Subcutaneous abdominal adipose tissue (tissue), 5 donors: ENCODE results near the gene ZC3H18.

ENCODE experiments used
- H3K27ac ChIP-seq: one replicate; pipeline ENCODE4 v1.7.0; 2013; ENCODE audit warnings: low read depth, mild to moderate bottlenecking, inconsistent platforms, low read length, moderate library complexity
- H3K27me3 ChIP-seq, 5 donors: one replicate each; pipeline ENCODE4 v1.7.0; 2013; ENCODE audit warnings: low read length in 5 of 5, inconsistent platforms in 1 of 5; ENCODE audit not compliant: control insufficient read depth in 5 of 5, insufficient read depth in 4 of 5
- H3K36me3 ChIP-seq, 5 donors: one replicate each; pipeline ENCODE4 v1.7.0; 2013; ENCODE audit warnings: low read length in 5 of 5; ENCODE audit not compliant: control insufficient read depth in 5 of 5, insufficient read depth in 5 of 5
- H3K4me1 ChIP-seq, 5 donors: one replicate each; pipeline ENCODE4 v1.7.0; 2013; ENCODE audit warnings: low read length in 5 of 5, mild to moderate bottlenecking in 3 of 5, moderate library complexity in 1 of 5; ENCODE audit not compliant: control insufficient read depth in 5 of 5, insufficient read depth in 5 of 5
- H3K4me3 ChIP-seq, 5 donors: one replicate each; pipeline ENCODE4 v1.7.0; 2013; ENCODE audit warnings: low read length in 5 of 5, low read depth in 1 of 5
- H3K9ac ChIP-seq, 5 donors: one replicate each; pipeline ENCODE4 v1.7.0; 2013; ENCODE audit warnings: low read length in 5 of 5, mild to moderate bottlenecking in 4 of 5, moderate library complexity in 3 of 5
- H3K9me3 ChIP-seq, 5 donors: one replicate each; pipeline ENCODE4 v1.7.0; 2013; ENCODE audit warnings: low read length in 5 of 5; ENCODE audit not compliant: control insufficient read depth in 5 of 5
- donor health status: healthy.
- donor health status: healthy.
- donor health status: healthy.
- donor health status: healthy.
- donor health status: healthy.

The ZC3H18 gene

DNA sequence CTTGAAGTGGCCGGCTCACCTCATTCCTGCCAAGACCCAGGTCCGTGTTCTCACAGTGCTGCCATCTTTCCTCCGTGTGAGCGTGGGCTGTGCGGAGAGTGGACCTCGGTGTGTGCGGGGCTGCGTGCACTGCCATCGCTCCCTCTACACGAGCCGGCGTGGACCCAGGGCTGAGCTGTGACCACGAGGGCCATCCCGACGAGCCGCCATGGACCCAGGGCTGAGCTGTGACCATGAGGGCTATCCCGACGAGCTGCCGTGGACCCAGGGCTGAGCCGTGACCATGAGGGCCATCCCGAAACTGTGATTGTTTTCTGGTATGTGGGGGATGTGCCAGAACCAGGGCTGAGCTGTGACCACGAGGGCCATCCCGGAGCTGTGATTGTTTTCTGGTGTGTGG lies 101.6 kb downstream of the ZC3H18 start:
- H3K9ac ChIP-seq, result no peak overlapping the region
- no peak overlapping the region for H3K4me3 ChIP-seq
- peaks cover 3 to 8% (median 6%) of the 10 kb centered on the region in 5 donors for H3K4me1 ChIP-seq
- H3K27me3 ChIP-seq, result no peaks in the 10 kb centered on the region
- H3K9me3 ChIP-seq, result no peaks in the 10 kb centered on the region
- H3K27ac ChIP-seq, result no peak overlapping the region
- H3K36me3 ChIP-seq, result peaks cover 0 to 16% (median 9%) of the 10 kb centered on the region in 5 donors

DNA sequence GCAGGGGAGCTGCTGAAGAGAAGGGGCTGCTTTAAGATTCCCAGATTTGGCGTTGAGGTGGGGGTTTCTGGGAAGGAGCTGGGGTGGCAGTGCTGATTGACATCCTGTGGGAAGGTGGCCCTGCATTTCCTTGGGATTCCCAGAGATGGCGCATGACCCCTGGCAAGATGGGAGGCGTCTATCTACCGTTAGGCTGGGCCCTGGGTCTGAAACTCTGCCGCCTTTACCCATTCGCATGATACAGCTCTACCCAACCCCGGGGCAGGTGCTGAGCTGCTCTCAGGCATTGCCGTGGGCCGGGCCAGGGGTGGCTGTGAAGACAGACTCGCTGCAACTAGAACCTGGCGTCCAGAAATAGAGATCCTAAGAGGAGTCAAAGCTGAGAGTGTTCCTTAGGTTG lies 102.6 kb downstream of the ZC3H18 start:
- peaks cover 0 to 16% (median 9%) of the 10 kb centered on the region in 5 donors for H3K36me3 ChIP-seq
- peaks cover 0 to 8% (median 3%) of the 10 kb centered on the region in 5 donors for H3K4me1 ChIP-seq
- no peak overlapping the region for H3K27ac ChIP-seq
- H3K9ac ChIP-seq, result no peak overlapping the region
- no peaks in the 10 kb centered on the region for H3K9me3 ChIP-seq
- peaks cover 0 to 7% (median 3%) of the 10 kb centered on the region in 5 donors for H3K27me3 ChIP-seq
- H3K4me3 ChIP-seq, result no peak overlapping the region

DNA sequence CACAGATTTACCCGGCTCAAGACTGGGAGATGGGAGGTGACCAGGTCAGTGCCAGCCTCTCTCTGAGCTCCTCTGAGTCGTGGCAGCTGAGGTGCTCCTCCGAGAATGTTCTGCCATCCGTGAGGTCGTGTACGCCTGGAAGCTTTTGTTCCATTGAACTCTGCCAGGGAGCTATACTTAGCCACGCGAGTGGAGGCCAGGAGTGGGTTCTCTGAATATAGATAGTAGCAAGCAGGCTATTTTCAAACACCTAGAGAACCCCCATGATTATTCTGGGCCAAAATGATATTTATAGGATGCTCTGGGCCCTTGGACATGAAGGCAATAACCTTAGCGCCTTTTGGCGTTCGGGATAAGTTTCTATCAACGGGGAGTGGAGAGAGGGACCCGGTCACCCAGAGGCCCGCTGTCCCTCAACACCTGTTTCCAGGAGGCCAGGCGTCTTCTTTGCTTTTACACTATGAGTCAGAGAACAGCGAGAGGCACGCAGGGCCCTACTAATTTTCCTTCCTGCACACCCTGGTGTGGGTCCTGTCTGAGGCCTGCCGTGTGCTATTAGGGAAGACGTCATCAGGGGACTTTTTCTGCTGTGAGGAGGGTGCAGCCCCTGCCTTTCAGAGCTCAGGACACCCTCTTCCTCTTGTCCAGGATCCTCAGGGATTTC lies 103.6 kb downstream of the ZC3H18 start:
- Histone ChIP-seq H3K27ac (no peak overlapping the region), H3K4me1 (peaks cover 2 to 14% (median 5%) of the 10 kb centered on the region in 5 donors), H3K36me3 (peaks cover 0 to 19% (median 9%) of the 10 kb centered on the region in 5 donors), H3K9me3 (no peaks in the 10 kb centered on the region), H3K4me3 (no peak overlapping the region), H3K9ac (no peak overlapping the region), H3K27me3 (peaks cover 6 to 17% (median 12%) of the 10 kb centered on the region in 5 donors)

DNA sequence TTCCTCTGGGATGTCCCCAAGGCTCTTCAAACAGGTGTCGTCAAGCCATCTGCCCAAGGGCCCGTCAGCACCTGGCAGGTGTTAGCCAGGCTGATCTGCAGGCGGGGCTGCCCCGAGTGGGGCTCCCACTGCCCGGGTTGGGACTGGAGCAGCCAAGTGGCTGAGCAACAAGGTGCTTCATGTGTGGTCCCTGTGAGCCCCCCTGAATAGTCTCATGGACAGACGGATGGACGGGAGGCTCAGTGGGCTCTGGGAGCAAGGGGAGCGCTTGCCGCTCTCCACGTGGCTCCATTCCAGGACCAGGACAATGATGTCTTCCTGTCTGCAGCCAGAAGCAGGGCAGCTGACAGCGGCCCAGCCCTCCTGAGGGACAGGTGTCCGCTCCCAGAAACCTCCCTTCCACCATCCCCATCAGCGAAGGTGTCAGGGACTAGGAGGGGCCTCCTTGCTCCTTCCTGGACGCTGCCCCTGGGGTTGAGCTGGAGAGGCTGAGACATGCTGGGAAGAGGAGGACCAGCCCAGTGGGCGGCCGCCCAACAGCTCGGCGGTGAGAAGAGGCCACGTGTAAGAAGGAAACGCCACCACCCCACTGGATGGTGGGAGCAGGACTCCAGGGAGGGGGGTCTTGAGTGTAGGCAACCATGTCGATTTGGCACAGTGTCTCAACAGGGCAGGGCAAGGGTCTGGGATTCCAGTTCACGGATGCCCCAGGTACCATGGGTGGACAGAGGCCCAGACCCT lies 106.5 kb downstream of the ZC3H18 start:
- H3K9me3 ChIP-seq, result no peaks in the 10 kb centered on the region
- peaks cover 0 to 21% (median 6%) of the 10 kb centered on the region in 5 donors for H3K4me1 ChIP-seq
- no peak overlapping the region for H3K27ac ChIP-seq
- H3K4me3 ChIP-seq, result no peak overlapping the region
- peaks cover 18 to 29% (median 27%) of the 10 kb centered on the region in 5 donors for H3K27me3 ChIP-seq
- H3K36me3 ChIP-seq, result peaks cover 0 to 18% (median 9%) of the 10 kb centered on the region in 5 donors
- no peak overlapping the region for H3K9ac ChIP-seq

DNA sequence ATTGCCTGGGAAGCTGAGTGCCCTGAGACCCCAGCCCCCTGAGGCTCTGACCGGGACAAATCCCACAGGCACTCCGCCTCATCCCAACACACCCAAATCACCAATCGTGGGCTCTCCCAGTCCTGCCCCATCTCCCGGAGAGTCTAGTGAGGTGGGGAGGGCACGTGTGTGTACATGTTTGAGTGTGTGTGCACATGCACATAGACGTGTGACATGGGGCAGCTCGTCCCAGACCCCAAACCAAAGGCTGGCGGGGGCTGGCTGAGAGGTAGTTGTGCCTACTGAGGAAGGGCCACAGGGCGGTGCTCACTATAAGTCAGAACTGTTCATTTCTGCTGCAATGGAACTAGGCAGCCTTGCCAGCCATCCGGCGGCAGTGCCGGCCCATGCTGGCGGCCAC lies 107.5 kb downstream of the ZC3H18 start:
- no peak overlapping the region for H3K9ac ChIP-seq
- peaks cover 0 to 27% (median 13%) of the 10 kb centered on the region in 5 donors for H3K4me1 ChIP-seq
- H3K27ac ChIP-seq, result no peak overlapping the region
- peaks cover 25 to 36% (median 34%) of the 10 kb centered on the region in 5 donors for H3K27me3 ChIP-seq
- no peak overlapping the region for H3K4me3 ChIP-seq
- H3K9me3 ChIP-seq, result no peaks in the 10 kb centered on the region
- peaks cover 0 to 14% (median 9%) of the 10 kb centered on the region in 5 donors for H3K36me3 ChIP-seq

DNA sequence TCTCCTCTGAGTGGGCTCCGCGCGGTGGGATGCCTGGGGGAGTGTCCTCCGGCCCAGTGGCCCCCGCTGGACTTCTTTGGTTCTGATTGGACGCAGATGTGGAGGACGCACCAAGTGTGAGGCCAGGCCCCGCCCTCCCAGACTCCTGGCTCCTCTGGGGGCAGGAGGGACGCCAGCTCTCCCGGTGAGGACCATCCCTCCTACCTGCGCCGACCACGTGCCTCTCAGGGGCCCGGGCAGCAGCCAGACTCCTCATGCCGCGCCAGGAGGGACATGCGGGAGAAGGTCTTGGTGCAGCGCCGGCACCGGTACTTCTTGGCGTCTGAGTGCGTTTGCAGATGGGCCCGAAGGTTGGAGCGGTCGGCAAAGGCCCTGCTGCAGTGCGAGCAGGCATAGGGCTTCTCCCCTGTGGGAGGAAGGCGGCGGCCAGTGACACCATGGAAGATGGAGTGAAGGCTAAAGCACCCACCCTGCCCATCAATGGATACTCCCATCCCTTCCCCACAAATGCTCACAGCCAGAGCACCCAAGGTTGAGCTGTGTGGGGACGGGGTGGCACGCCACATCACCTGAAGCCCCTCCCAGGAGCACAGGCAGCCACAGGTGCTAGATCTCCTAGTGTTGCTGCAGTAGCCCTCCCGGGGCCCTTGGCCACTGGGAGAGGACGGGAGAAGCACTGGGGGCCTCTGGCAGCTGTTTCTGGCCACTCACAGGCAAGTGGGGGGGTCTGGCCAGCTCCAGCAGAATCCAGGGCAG lies 108.2 kb downstream of the ZC3H18 start:
- H3K9ac ChIP-seq, result no peak overlapping the region

DNA sequence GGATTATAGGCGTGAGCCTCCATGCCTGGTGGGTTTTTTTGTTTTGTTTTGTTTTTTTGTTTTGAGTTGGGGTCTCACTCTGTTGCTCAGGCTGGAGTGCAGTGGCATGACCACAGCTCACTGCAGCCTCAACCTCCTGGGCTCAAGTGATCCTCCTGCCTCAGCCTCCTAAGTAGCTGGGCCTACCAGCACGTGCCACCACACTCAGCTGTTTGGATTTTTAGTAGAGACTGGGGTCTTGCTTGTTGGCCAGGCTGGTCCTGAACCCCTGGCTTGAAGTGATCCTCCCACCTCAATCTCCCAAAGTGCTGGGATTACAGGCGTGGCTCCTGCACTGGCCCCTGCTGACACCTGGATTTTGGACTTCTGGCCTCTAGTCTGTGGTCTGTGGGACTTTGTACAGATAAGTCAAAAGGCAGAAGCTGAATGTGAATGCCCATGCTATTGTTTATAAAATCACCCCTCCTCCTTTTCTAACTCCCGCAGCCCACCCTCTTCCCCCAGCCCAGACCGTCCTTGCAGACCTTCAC lies 110.4 kb downstream of the ZC3H18 start:
- no peak overlapping the region for H3K9ac ChIP-seq
- no peak overlapping the region for H3K4me3 ChIP-seq
- H3K4me1 ChIP-seq, result peaks cover 0 to 36% (median 20%) of the 10 kb centered on the region in 5 donors
- no peaks in the 10 kb centered on the region for H3K9me3 ChIP-seq
- H3K27ac ChIP-seq, result no peak overlapping the region
- H3K36me3 ChIP-seq, result peaks cover 0 to 4% (median 2%) of the 10 kb centered on the region in 5 donors
- H3K27me3 ChIP-seq, result peaks cover 36 to 54% (median 37%) of the 10 kb centered on the region in 5 donors

More for the DNA sequence above, 108.2 kb downstream of the ZC3H18 start:
- H3K27ac ChIP-seq, result no peak overlapping the region
- H3K4me1 ChIP-seq, result peaks cover 0 to 27% (median 13%) of the 10 kb centered on the region in 5 donors
- H3K27me3 ChIP-seq, result peaks cover 25 to 36% (median 34%) of the 10 kb centered on the region in 5 donors
- H3K9me3 ChIP-seq, result no peaks in the 10 kb centered on the region
- H3K36me3 ChIP-seq, result peaks cover 0 to 14% (median 9%) of the 10 kb centered on the region in 5 donors
- H3K4me3 ChIP-seq, result no peak overlapping the region

DNA sequence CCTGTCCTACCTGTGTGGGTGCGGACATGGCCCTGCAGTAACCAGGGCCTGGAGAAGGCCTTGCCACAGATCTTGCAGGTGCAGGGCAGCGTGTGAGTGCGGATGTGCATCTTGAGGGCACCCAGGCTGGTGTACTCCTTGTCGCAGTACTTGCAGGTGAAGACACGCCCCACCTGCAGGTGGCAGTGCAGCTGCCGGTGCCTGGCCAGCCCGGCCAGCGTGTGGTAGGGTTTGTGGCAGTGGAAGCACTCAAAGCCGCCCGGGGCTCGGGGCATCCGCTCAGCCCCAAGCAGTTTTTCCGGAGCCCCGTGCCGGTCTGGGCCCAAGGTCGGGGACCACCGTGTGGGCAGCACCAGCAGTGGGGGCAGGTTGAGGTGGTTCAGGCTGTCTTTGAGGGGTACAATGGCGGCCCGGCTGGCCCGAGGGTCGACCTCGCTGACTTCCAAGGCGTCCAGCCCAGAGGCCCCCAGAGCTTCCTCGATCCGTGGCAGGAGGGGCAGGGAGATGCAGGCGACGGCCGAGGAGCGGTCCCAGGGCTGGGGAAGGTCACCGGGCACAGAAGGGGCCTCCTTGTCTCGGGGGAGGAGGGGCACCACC lies 111.0 kb downstream of the ZC3H18 start:
- Histone ChIP-seq H3K4me1 (peaks cover 0 to 42% (median 25%) of the 10 kb centered on the region in 5 donors), H3K27me3 (peaks cover 36 to 56% (median 39%) of the 10 kb centered on the region in 5 donors), H3K9ac (no peak overlapping the region), H3K27ac (no peak overlapping the region), H3K36me3 (peaks cover 0 to 4% (median 0%) of the 10 kb centered on the region in 5 donors), H3K4me3 (no peak overlapping the region), H3K9me3 (no peaks in the 10 kb centered on the region)
